Choroid plexus epithelial cell (primary cell): Measurements from ENCODE around the gene BEST4.
A peak's percentile ranks its signal among the peaks of the same experiment; 100 is the strongest.
"Not testable (repeated sequence)": the region's sequence is repeated elsewhere in the genome, so short reads cannot be mapped to it uniquely, and the experiment has no call there.

ENCODE experiments used
- DNase-seq: peaks from one replicate; pipeline ENCODE4 v3.0.0-alpha.2; 2010; ENCODE audit warnings: low read depth
- H3K4me3 ChIP-seq: 2 replicates; pipeline ENCODE4 v1.5.1; 2011; ENCODE audit warnings: low read depth, mild to moderate bottlenecking, control low read depth, low read length, moderate library complexity
- TF ChIP-seq, protein P1 (sequence below): conservative IDR thresholded peaks from 2 replicates; pipeline ENCODE4 v1.5.1; 2011; ENCODE audit warnings: low read depth, mild to moderate bottlenecking, control low read depth, inconsistent platforms, low read length, moderate library complexity

Gene BEST4

GRCh38 chr1:44829506-44830384, 41.8 kb upstream of the BEST4 start:
- no peak overlapping the region for H3K4me3 ChIP-seq
- TF ChIP-seq, protein P1, sequence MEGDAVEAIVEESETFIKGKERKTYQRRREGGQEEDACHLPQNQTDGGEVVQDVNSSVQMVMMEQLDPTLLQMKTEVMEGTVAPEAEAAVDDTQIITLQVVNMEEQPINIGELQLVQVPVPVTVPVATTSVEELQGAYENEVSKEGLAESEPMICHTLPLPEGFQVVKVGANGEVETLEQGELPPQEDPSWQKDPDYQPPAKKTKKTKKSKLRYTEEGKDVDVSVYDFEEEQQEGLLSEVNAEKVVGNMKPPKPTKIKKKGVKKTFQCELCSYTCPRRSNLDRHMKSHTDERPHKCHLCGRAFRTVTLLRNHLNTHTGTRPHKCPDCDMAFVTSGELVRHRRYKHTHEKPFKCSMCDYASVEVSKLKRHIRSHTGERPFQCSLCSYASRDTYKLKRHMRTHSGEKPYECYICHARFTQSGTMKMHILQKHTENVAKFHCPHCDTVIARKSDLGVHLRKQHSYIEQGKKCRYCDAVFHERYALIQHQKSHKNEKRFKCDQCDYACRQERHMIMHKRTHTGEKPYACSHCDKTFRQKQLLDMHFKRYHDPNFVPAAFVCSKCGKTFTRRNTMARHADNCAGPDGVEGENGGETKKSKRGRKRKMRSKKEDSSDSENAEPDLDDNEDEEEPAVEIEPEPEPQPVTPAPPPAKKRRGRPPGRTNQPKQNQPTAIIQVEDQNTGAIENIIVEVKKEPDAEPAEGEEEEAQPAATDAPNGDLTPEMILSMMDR: no peak
- DNase-seq: no peak

DNA sequence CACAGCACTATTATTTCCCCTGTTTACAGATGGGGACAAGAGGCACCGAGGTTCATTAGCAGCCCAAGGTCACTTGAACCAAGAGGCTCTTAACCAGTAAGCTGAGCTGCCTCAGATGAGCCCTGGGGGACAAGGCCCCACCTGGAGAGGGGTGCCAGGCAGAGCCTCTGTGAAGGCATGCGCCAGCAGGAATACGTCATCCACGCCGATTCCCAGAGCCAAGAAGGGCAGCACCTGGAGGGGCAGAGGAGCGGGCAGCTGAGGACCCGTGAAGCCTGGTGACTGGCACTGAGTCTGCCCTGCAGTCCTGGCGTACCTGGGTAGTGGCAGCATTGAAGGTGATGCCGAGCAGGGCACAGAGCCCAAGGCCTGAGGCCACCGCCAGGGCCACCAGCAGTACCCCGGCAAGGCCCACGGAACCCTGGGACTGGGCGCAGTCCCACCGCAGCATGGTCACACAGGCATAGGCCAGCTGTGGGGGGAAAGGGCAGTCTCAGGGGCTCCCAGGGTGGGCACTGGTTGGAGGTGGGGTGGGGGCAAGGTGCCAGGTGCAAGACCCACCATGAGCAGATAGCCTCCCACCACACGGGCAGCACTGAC, 41.0 kb upstream of the BEST4 start:
- H3K4me3 ChIP-seq: no peak overlapping the region
- TF ChIP-seq, protein P1: no peak
- DNase-seq: no peak

GRCh38 chr1:44828003-44828651, 40.2 kb upstream of the BEST4 start:
- TF ChIP-seq, protein P1: no peak
- no peak overlapping the region for H3K4me3 ChIP-seq
- DNase-seq: no peak

GRCh38 chr1:44827197-44828002, 39.4 kb upstream of the BEST4 start:
- DNase-seq: no peak
- TF ChIP-seq, protein P1: no peak

GRCh38 chr1:44826375-44827196, 38.6 kb upstream of the BEST4 start:
- peak; percentile 38 for DNase-seq
- no peak overlapping the region for H3K4me3 ChIP-seq
- TF ChIP-seq, protein P1: no peak

More at GRCh38 chr1:44827197-44828002, 39.4 kb upstream of the BEST4 start:
- H3K4me3 ChIP-seq: no peak overlapping the region

DNA sequence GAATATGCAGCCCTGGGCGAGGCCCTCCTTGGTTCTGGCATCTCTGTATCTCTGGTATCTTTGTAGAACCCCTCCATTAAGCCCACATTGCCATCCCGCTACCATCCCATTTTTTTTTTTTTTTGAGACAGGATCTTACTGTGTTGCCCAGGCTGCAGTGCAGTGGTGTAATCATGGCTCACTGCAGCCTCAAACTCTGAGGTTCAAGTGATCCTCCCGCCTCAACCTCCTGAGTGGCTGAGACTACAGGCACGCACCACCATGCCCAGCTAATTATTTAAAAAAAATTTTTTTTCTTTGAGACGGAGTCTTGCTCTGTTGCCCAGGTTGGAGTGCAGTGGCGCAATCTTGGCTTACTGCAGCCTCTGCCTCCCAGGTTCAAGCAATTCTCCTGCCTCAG, 36.4 kb upstream of the BEST4 start:
- not testable (repeated sequence) for H3K4me3 ChIP-seq, DNase-seq
